GM23338 (cell line): ENCODE results near the gene LIMCH1. TPM values are rescaled to one million over a fixed set of nuclear protein-coding genes. Genes with fewer than 3 reads are reported as not detected.

ENCODE experiments used
- ATAC-seq: fragments of 200-7000 bp; cut with Tn5 transposase; 3 replicates; pipeline ENCODE4 v1.9.1; 2020
- DNase-seq: peaks from one replicate; pipeline ENCODE4 v3.0.0-alpha.2; 2015; ENCODE audit warnings: low spot score
- H2AFZ ChIP-seq: fragments of 200-600 bp; sonication (generic); 2 replicates; pipeline ENCODE4 v1.8.0; 2016; ENCODE audit warnings: antibody characterized with exemption, mild to moderate bottlenecking, moderate library complexity
- H3F3A ChIP-seq: fragments of 200-600 bp; sonication (generic); replicated peaks from 2 replicates; pipeline ENCODE4 v1.8.0; 2017; ENCODE audit warnings: antibody characterized with exemption, mixed run types, low read depth
- H3K27ac ChIP-seq: fragments of 200-600 bp; sonication (generic); 2 replicates; pipeline ENCODE4 v1.6.1; 2016; ENCODE audit warnings: low read depth
- H3K27me3 ChIP-seq: fragments of 200-600 bp; sonication (generic); 2 replicates; pipeline ENCODE4 v1.8.0; 2016; ENCODE audit warnings: mild to moderate bottlenecking, mixed run types, moderate library complexity; ENCODE audit not compliant: insufficient read depth
- H3K36me3 ChIP-seq: fragments of 200-600 bp; sonication (generic); 2 replicates; pipeline ENCODE4 v1.8.0; 2016; ENCODE audit warnings: mild to moderate bottlenecking; ENCODE audit not compliant: insufficient read depth
- H3K4me1 ChIP-seq: fragments of 200-600 bp; sonication (generic); 2 replicates; pipeline ENCODE4 v1.8.0; 2016; ENCODE audit warnings: mild to moderate bottlenecking, moderate library complexity; ENCODE audit not compliant: insufficient read depth
- H3K4me2 ChIP-seq: fragments of 200-600 bp; sonication (generic); 2 replicates; pipeline ENCODE4 v1.7.1; 2017; ENCODE audit warnings: mixed run types
- H3K4me3 ChIP-seq: fragments of 200-600 bp; sonication (generic); 2 replicates; pipeline ENCODE4 v1.6.1; 2016; ENCODE audit warnings: mixed run types
- H3K79me2 ChIP-seq: fragments of 200-600 bp; sonication (generic); replicated peaks from 2 replicates; pipeline ENCODE4 v1.8.0; 2017; ENCODE audit warnings: mild to moderate bottlenecking; ENCODE audit not compliant: insufficient read depth
- H3K9me2 ChIP-seq: fragments of 200-600 bp; sonication (generic); 2 replicates; pipeline ENCODE4 v1.8.0; 2017; ENCODE audit not compliant: insufficient read depth
- H4K20me1 ChIP-seq: fragments of 200-600 bp; sonication (generic); replicated peaks from 2 replicates; pipeline ENCODE4 v1.8.0; 2017; ENCODE audit warnings: mild to moderate bottlenecking; ENCODE audit not compliant: insufficient read depth
- H3K27ac Mint-ChIP-seq: 2 replicates; pipeline ENCODE4 v1.8.0; 2020; ENCODE audit warnings: inconsistent platforms, mild to moderate bottlenecking, moderate library complexity, mixed read lengths
- H3K27me3 Mint-ChIP-seq: 3 replicates; pipeline ENCODE4 v1.8.0; 2022; ENCODE audit warnings: low read depth, mild to moderate bottlenecking, moderate library complexity, mixed read lengths, inconsistent platforms; ENCODE audit not compliant: insufficient read depth, poor library complexity
- H3K36me3 Mint-ChIP-seq: 3 replicates; pipeline ENCODE4 v1.8.0; 2021; ENCODE audit warnings: low read depth, mild to moderate bottlenecking, inconsistent platforms, moderate library complexity, mixed read lengths
- H3K4me1 Mint-ChIP-seq: 3 replicates; pipeline ENCODE4 v1.8.0; 2020; ENCODE audit warnings: mild to moderate bottlenecking, inconsistent platforms, mixed read lengths
- H3K4me3 Mint-ChIP-seq: 3 replicates; pipeline ENCODE4 v1.8.0; 2021; ENCODE audit warnings: moderate library complexity, mild to moderate bottlenecking, inconsistent platforms, mixed read lengths
- H3K9me3 Mint-ChIP-seq: 3 replicates; pipeline ENCODE4 v1.8.0; 2020; ENCODE audit warnings: moderate library complexity, mild to moderate bottlenecking, inconsistent platforms, mixed read lengths
- CREB1 ChIP-seq: fragments of 250-450 bp; sonication (Bioruptor Pico); IDR thresholded peaks from 2 replicates; pipeline ENCODE4 v1.5.0; 2020; ENCODE audit warnings: low read depth, mild to moderate bottlenecking, moderate library complexity
- CTCF ChIP-seq, 2 experiments: fragments of 200-600 bp in 1 of 2; sonication (generic) in 1 of 2; conservative IDR thresholded peaks; 2 replicates each; pipeline versions ENCODE4 v1.5.1 to v1.6.1; 2016 to 2017; ENCODE audit warnings: antibody characterized with exemption in 2 of 2, low read depth in 2 of 2, mild to moderate bottlenecking in 2 of 2, moderate library complexity in 1 of 2
- EZH2 ChIP-seq: fragments of 200-600 bp; sonication (generic); IDR thresholded peaks from one replicate; pipeline ENCODE4 v1.8.0; 2017; ENCODE audit warnings: antibody characterized with exemption, mild to moderate bottlenecking, low read depth; ENCODE audit not compliant: unreplicated experiment
- JUNB ChIP-seq: IDR thresholded peaks from one replicate; pipeline ENCODE4 v1.6.1; 2016; ENCODE audit warnings: antibody characterized with exemption; ENCODE audit not compliant: unreplicated experiment
- NANOG ChIP-seq: IDR thresholded peaks from 2 replicates; pipeline ENCODE4 v1.6.1; 2016; ENCODE audit warnings: antibody characterized with exemption, borderline replicate concordance
- POLR2AphosphoS5 ChIP-seq: IDR thresholded peaks from 2 replicates; pipeline ENCODE4 v1.6.1; 2016; ENCODE audit warnings: antibody characterized with exemption, low read depth
- STAT1 ChIP-seq: IDR thresholded peaks from one replicate; pipeline ENCODE4 v1.6.1; 2016; ENCODE audit warnings: antibody characterized with exemption; ENCODE audit not compliant: unreplicated experiment
- ZNF114 ChIP-seq: fragments of 250-450 bp; sonication (Bioruptor Pico); IDR thresholded peaks from 2 replicates; pipeline ENCODE4 v1.5.0; 2020; ENCODE audit warnings: mild to moderate bottlenecking, moderate library complexity
- ZNF331 ChIP-seq: fragments of 250-450 bp; sonication (Bioruptor Pico); IDR thresholded peaks from 2 replicates; pipeline ENCODE4 v1.5.0; 2020; ENCODE audit warnings: low read depth, mild to moderate bottlenecking, moderate library complexity
- ZNF462 ChIP-seq: fragments of 250-450 bp; sonication (Bioruptor Pico); IDR thresholded peaks from 2 replicates; pipeline ENCODE4 v1.5.0; 2020; ENCODE audit warnings: mild to moderate bottlenecking, moderate library complexity
- polyA plus RNA-seq: library from polyadenylated mRNA; unstranded; fragments of >200 nt; fragmentation: Nextera tagmentation; extraction: Ambion mirVana; gene quantifications from 2 replicates; pipeline ENCODE4 v1.2.1, GENCODE V29; 2016
- total RNA-seq: library from RNA; depleted of rRNA; stranded (reverse); fragments of >200 nt; shearing (Covaris generic); gene quantifications from 2 replicates; pipeline ENCODE4 v1.2.3, GENCODE V29; 2014
- TF ChIP-seq, protein P1 (sequence below): IDR thresholded peaks from one replicate; pipeline ENCODE4 v1.6.1; 2018; ENCODE audit warnings: antibody characterized with exemption; ENCODE audit not compliant: unreplicated experiment
- TF ChIP-seq, protein P2 (sequence below): IDR thresholded peaks from 2 replicates; pipeline ENCODE4 v1.6.1; 2016; ENCODE audit warnings: antibody characterized with exemption

LIMCH1 gene
- total and polyA plus RNA-seq, 2 experiments from 2014 or later: 1.5 TPM

- no peaks in the 10 kb centered on the region for H3K79me2 ChIP-seq
- Mint-ChIP-seq H3K27ac (no peak overlapping the region), H3K9me3 (no peaks in the 10 kb centered on the region), H3K4me3 (peak overlapping the region; percentile 8; the same call in 2 of the 3 replicates), H3K36me3 (no peaks in the 10 kb centered on the region), H3K27me3 (peaks cover 12% of the 10 kb centered on the region), H3K4me1 (peaks cover 44% of the 10 kb centered on the region)
- no peaks in the 10 kb centered on the region for H3K27me3 ChIP-seq
- ATAC-seq (peak; percentile 83), DNase-seq (peak; percentile 44)
- no peak for TF ChIP-seq CREB1
- TF ChIP-seq ZNF462 (CRISPR knock-in tag): no peak
- TF ChIP-seq, protein P1, sequence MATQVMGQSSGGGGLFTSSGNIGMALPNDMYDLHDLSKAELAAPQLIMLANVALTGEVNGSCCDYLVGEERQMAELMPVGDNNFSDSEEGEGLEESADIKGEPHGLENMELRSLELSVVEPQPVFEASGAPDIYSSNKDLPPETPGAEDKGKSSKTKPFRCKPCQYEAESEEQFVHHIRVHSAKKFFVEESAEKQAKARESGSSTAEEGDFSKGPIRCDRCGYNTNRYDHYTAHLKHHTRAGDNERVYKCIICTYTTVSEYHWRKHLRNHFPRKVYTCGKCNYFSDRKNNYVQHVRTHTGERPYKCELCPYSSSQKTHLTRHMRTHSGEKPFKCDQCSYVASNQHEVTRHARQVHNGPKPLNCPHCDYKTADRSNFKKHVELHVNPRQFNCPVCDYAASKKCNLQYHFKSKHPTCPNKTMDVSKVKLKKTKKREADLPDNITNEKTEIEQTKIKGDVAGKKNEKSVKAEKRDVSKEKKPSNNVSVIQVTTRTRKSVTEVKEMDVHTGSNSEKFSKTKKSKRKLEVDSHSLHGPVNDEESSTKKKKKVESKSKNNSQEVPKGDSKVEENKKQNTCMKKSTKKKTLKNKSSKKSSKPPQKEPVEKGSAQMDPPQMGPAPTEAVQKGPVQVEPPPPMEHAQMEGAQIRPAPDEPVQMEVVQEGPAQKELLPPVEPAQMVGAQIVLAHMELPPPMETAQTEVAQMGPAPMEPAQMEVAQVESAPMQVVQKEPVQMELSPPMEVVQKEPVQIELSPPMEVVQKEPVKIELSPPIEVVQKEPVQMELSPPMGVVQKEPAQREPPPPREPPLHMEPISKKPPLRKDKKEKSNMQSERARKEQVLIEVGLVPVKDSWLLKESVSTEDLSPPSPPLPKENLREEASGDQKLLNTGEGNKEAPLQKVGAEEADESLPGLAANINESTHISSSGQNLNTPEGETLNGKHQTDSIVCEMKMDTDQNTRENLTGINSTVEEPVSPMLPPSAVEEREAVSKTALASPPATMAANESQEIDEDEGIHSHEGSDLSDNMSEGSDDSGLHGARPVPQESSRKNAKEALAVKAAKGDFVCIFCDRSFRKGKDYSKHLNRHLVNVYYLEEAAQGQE: no peak
- no peak for TF ChIP-seq ZNF114 (CRISPR knock-in tag)
- no peak for TF ChIP-seq CTCF (conservative IDR thresholded peaks at IDR 0.05; ENCODE audit: low read depth in 2 of 2)
- no peak for TF ChIP-seq POLR2AphosphoS5
- TF ChIP-seq STAT1: no peak
- TF ChIP-seq, protein P2, sequence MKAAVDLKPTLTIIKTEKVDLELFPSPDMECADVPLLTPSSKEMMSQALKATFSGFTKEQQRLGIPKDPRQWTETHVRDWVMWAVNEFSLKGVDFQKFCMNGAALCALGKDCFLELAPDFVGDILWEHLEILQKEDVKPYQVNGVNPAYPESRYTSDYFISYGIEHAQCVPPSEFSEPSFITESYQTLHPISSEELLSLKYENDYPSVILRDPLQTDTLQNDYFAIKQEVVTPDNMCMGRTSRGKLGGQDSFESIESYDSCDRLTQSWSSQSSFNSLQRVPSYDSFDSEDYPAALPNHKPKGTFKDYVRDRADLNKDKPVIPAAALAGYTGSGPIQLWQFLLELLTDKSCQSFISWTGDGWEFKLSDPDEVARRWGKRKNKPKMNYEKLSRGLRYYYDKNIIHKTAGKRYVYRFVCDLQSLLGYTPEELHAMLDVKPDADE: no peak
- TF ChIP-seq ZNF331 (CRISPR knock-in tag): no peak
- TF ChIP-seq EZH2: no peak
- TF ChIP-seq JUNB: no peak
- no peak for TF ChIP-seq NANOG
- no peaks in the 10 kb centered on the region for H3K9me2 ChIP-seq
- H3K4me1 ChIP-seq: peaks cover 40% of the 10 kb centered on the region
- H3K27ac ChIP-seq: no peak overlapping the region
- peak overlapping the region; percentile 56 for H3K4me2 ChIP-seq
- no peaks in the 10 kb centered on the region for H3F3A ChIP-seq
- H2AFZ ChIP-seq: peak overlapping the region; percentile 44; the same call in 1 of the 2 replicates
- H4K20me1 ChIP-seq: no peaks in the 10 kb centered on the region
- peak overlapping the region; percentile 7; the same call in 1 of the 2 replicates for H3K4me3 ChIP-seq
- no peaks in the 10 kb centered on the region for H3K36me3 ChIP-seq
These were observed 82.8 kb downstream of the LIMCH1 start for GRCh38 chr4:41620594-41621256.
